LNCAP (cell line): ENCODE measurements around the gene CCDC117.

ENCODE experiments used
- CTCF ChIP-seq: fragments of 450-650 bp; IDR thresholded peaks from 2 replicates; pipeline ENCODE4 v1.5.1; 2017; ENCODE audit warnings: mild to moderate bottlenecking

CCDC117 gene

GRCh38 chr22:28741200-28741784 lies 31.2 kb upstream of the CCDC117 start:
- TF ChIP-seq CTCF: no peak; the same call in 1 of the 2 replicates

GRCh38 chr22:28741785-28742561 lies 30.5 kb upstream of the CCDC117 start, which contains the start of the genes CHEK2 and HSCB:
CHEK2 (minus strand) TSS chr22:28741820; CDS start chr22:28734721, 7,099 bp downstream.
HSCB (plus strand) TSS chr22:28742039; CDS start chr22:28742096, 57 bp downstream.
- TF ChIP-seq CTCF: no peak

- TF ChIP-seq CTCF: no peak
Observed at GRCh38 chr22:28742562-28742962, 29.9 kb upstream of the CCDC117 start.

GRCh38 chr22:28743852-28744251 lies 28.6 kb upstream of the CCDC117 start:
- TF ChIP-seq CTCF: no peak

GRCh38 chr22:28750471-28750881 lies 22.0 kb upstream of the CCDC117 start:
- TF ChIP-seq CTCF: no peak

GRCh38 chr22:28759861-28760560 lies 12.5 kb upstream of the CCDC117 start:
- no peak for TF ChIP-seq CTCF

GRCh38 chr22:28761449-28761755 lies 11.1 kb upstream of the CCDC117 start:
- TF ChIP-seq CTCF: no peak
